Cardiac fibroblast (primary cell): ENCODE data around the gene SLC22A31.
A peak's percentile ranks its signal among the peaks of the same experiment; 100 is the strongest.

Experiments used
- DNase-seq, 2 donors: peaks; one replicate each; pipeline versions ENCODE4 v3.0.0 to v3.0.0-alpha.2; 2010; ENCODE audit warnings: low read depth in 2 of 2
- H3K4me3 ChIP-seq, 2 donors: replicated peaks in 1 of 2; 1 replicate in 1 of 2; 2 replicates in 1 of 2; pipeline ENCODE4 v1.5.1; 2011; ENCODE audit warnings: low read depth in 2 of 2, low read length in 2 of 2, mild to moderate bottlenecking in 2 of 2, moderate library complexity in 1 of 2
- TF ChIP-seq, protein P1 (sequence below): IDR thresholded peaks from one replicate; pipeline ENCODE4 v1.5.1; 2011; ENCODE audit warnings: low read depth, mild to moderate bottlenecking, low read length, inconsistent platforms

Gene SLC22A31

DNA sequence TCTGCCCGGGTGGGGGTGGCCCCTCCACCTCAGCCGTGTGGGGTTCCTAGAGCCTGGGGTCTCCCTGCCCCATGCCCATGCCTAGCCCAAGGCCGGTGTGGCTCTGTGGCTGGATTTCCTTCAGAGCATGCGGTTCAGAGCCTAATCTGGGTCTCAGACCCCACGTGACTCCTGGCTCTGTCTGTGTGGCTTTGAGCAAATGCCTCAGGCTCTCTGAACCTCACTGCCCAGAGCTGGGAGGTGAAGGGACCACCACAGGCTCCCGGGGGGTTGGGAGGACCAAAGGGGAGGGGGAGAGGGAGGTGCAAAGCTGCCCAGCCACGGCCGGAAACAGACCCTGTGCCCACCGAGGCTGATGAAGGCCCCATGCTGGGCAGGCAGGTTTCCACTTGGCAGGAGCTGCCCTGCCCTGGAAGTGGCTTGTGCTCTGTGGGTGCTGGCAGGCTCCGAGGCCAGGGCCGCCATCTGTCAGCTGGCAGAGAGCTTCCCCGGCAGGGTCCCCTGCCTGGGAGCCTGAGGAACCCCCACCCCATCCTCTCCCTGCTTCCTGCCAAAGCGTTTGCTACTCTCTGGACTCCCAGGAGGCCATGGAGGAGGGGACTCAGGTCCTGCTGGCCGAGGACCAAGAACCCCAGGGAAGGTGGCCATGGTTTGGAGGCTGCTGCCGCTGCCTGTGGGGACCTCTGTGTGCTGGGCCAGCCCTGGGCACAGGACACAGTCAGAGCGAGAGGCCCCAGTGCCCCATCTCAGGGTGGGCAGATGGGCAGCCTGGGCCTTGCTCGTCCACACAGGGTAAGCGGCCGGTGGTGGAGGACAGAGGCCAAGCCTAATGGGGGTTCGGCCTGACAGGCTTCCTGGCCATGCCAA, 24.8 kb downstream of the SLC22A31 start:
- H3K4me3 ChIP-seq, result no peak overlapping the region

GRCh38 chr16:89174877-89175276, 25.5 kb downstream of the SLC22A31 start:
- H3K4me3 ChIP-seq, result no peak overlapping the region
- peak in 1 of 2 donors; percentile 33 for DNase-seq
- TF ChIP-seq, protein P1, sequence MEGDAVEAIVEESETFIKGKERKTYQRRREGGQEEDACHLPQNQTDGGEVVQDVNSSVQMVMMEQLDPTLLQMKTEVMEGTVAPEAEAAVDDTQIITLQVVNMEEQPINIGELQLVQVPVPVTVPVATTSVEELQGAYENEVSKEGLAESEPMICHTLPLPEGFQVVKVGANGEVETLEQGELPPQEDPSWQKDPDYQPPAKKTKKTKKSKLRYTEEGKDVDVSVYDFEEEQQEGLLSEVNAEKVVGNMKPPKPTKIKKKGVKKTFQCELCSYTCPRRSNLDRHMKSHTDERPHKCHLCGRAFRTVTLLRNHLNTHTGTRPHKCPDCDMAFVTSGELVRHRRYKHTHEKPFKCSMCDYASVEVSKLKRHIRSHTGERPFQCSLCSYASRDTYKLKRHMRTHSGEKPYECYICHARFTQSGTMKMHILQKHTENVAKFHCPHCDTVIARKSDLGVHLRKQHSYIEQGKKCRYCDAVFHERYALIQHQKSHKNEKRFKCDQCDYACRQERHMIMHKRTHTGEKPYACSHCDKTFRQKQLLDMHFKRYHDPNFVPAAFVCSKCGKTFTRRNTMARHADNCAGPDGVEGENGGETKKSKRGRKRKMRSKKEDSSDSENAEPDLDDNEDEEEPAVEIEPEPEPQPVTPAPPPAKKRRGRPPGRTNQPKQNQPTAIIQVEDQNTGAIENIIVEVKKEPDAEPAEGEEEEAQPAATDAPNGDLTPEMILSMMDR, result no peak

More for the DNA sequence above, 24.8 kb downstream of the SLC22A31 start:
- TF ChIP-seq, protein P1, result no peak
- DNase-seq, result no peak

GRCh38 chr16:89174055-89174827, 26.1 kb downstream of the SLC22A31 start:
- DNase-seq, result no peak
- no peak overlapping the region for H3K4me3 ChIP-seq
- TF ChIP-seq, protein P1, result no peak

DNA sequence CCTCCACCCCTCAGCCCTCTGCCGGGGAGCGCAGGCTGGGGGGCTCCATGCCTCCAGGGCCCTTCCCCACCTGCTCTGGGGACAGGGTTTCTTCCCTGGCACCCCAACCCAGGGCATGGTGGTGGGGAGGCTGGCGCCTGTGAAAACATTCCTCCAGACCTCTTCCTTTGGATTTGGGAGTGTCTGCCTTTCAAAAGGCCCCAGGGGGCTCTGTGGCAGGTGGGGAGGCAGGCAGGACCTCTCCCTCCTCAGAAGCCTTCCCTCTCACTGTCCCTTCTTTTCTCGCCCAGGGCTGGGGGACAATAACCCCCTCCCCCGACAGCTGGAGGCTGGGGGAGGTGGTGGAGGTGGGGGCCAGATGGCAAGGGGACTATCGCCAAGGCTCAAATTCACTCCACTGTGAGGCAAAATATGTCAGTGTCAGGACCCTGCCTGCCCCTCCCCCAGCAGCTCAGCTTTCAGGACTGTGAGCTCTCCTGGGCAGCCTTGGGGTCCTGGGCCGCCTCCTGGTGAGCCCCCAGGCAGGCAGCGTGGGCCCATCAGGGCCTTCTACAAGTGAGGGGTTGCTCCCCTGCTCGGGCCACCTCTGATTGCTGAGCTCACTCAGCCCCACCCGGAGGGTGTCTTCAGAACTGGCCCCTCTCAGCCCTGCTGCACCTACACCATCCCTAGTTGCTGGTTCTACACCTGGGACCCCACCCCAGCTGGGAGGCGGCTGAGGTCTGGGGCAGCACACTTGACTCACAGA, 27.0 kb downstream of the SLC22A31 start:
- TF ChIP-seq, protein P1, result no peak
- H3K4me3 ChIP-seq, result no peak overlapping the region
- no peak for DNase-seq

DNA sequence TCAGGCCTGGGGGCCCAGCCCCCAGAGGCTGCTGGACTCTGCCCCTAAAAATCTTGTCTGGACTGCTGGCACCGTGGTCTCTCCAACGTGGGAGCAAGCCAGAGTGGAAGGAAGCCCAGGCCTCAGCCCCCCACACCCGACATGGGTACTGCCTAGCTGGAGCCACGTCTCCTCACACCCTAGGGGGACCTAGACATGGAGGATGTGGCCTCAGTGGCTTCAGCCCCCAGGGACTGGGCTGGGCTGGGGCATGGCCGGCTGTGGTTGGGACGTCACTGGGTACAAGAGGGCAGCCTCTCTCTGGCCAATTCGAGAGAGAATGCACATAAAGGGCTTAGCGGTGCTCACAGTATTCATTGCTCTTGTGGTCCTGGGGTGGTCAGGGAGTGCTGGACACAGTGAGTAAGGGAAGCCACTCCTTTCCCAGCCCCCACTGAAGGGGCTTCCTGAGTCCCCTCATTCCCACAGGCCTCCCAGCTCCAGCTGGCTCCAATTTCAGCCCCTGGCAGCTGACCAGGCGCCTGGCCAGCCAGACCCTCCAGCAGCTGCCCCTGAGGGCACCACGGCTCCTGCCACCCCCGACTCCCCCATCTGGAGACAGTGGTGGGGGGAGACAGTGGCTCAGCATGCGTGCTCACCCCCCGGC, 27.7 kb downstream of the SLC22A31 start:
- no peak for DNase-seq
- H3K4me3 ChIP-seq, result no peak overlapping the region

GRCh38 chr16:89172171-89172527, 28.2 kb downstream of the SLC22A31 start:
- DNase-seq, result no peak
- no peak overlapping the region for H3K4me3 ChIP-seq
- TF ChIP-seq, protein P1, result no peak

More for the DNA sequence above, 27.7 kb downstream of the SLC22A31 start:
- TF ChIP-seq, protein P1, result no peak
